ENCODE data around the gene CATSPER3. TPM values are rescaled to one million over a fixed set of nuclear protein-coding genes. Genes with fewer than 3 reads are reported as not detected.

Gene CATSPER3
- total and polyA plus RNA-seq, 2 of the 13 experiments (the other 11 are each of a cell fraction or from before 2014, with no cell fraction given) = 0.33 to 0.37 TPM

- TF ChIP-seq, protein P1, sequence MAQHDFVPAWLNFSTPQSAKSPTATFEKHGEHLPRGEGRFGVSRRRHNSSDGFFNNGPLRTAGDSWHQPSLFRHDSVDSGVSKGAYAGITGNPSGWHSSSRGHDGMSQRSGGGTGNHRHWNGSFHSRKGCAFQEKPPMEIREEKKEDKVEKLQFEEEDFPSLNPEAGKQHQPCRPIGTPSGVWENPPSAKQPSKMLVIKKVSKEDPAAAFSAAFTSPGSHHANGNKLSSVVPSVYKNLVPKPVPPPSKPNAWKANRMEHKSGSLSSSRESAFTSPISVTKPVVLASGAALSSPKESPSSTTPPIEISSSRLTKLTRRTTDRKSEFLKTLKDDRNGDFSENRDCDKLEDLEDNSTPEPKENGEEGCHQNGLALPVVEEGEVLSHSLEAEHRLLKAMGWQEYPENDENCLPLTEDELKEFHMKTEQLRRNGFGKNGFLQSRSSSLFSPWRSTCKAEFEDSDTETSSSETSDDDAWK (CRISPR knock-in tag; IDR thresholded peaks at IDR 0.05) = no peak
- TF ChIP-seq, protein P2, sequence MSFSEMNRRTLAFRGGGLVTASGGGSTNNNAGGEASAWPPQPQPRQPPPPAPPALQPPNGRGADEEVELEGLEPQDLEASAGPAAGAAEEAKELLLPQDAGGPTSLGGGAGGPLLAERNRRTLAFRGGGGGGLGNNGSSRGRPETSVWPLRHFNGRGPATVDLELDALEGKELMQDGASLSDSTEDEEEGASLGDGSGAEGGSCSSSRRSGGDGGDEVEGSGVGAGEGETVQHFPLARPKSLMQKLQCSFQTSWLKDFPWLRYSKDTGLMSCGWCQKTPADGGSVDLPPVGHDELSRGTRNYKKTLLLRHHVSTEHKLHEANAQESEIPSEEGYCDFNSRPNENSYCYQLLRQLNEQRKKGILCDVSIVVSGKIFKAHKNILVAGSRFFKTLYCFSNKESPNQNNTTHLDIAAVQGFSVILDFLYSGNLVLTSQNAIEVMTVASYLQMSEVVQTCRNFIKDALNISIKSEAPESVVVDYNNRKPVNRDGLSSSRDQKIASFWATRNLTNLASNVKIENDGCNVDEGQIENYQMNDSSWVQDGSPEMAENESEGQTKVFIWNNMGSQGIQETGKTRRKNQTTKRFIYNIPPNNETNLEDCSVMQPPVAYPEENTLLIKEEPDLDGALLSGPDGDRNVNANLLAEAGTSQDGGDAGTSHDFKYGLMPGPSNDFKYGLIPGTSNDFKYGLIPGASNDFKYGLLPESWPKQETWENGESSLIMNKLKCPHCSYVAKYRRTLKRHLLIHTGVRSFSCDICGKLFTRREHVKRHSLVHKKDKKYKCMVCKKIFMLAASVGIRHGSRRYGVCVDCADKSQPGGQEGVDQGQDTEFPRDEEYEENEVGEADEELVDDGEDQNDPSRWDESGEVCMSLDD (CRISPR knock-in tag; IDR thresholded peaks at IDR 0.05; ENCODE audit: borderline replicate concordance) = no peak; the same call in 1 of the 2 replicates
- TF ChIP-seq, protein P3, sequence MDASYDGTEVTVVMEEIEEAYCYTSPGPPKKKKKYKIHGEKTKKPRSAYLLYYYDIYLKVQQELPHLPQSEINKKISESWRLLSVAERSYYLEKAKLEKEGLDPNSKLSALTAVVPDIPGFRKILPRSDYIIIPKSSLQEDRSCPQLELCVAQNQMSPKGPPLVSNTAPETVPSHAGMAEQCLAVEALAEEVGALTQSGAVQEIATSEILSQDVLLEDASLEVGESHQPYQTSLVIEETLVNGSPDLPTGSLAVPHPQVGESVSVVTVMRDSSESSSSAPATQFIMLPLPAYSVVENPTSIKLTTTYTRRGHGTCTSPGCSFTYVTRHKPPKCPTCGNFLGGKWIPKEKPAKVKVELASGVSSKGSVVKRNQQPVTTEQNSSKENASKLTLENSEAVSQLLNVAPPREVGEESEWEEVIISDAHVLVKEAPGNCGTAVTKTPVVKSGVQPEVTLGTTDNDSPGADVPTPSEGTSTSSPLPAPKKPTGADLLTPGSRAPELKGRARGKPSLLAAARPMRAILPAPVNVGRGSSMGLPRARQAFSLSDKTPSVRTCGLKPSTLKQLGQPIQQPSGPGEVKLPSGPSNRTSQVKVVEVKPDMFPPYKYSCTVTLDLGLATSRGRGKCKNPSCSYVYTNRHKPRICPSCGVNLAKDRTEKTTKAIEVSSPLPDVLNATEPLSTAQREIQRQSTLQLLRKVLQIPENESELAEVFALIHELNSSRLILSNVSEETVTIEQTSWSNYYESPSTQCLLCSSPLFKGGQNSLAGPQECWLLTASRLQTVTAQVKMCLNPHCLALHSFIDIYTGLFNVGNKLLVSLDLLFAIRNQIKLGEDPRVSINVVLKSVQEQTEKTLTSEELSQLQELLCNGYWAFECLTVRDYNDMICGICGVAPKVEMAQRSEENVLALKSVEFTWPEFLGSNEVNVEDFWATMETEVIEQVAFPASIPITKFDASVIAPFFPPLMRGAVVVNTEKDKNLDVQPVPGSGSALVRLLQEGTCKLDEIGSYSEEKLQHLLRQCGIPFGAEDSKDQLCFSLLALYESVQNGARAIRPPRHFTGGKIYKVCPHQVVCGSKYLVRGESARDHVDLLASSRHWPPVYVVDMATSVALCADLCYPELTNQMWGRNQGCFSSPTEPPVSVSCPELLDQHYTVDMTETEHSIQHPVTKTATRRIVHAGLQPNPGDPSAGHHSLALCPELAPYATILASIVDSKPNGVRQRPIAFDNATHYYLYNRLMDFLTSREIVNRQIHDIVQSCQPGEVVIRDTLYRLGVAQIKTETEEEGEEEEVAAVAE (CRISPR knock-in tag; IDR thresholded peaks at IDR 0.05; ENCODE audit: borderline replicate concordance) = no peak
- TF ChIP-seq MYC (CRISPR knock-in tag; IDR thresholded peaks at IDR 0.05; ENCODE audit: borderline replicate concordance) (peak; percentile 63; the same call in 1 of the 2 replicates), ZNF317 (CRISPR knock-in tag; IDR thresholded peaks at IDR 0.05) (no peak), JDP2 (CRISPR knock-in tag; IDR thresholded peaks at IDR 0.05; ENCODE audit: borderline replicate concordance) (no peak), HDAC2 (CRISPR knock-in tag; IDR thresholded peaks at IDR 0.05) (0 out of 2 replicates have a peak, but pooled peaks have one; percentile 8), ZHX2 (IDR thresholded peaks at IDR 0.05; ENCODE audit: low read depth) (no peak), ZHX2 (CRISPR knock-in tag; IDR thresholded peaks at IDR 0.05; ENCODE audit: borderline replicate concordance) (no peak; the same call in 1 of the 2 replicates), CEBPB (IDR thresholded peaks at IDR 0.05; ENCODE audit: borderline replicate concordance, low read depth, low read length) (peak; percentile 36; the same call in 1 of the 2 replicates), HOXA5 (CRISPR knock-in tag; IDR thresholded peaks at IDR 0.05) (no peak), KAT8 (CRISPR knock-in tag; IDR thresholded peaks at IDR 0.05) (no peak), GPN1 (CRISPR knock-in tag; IDR thresholded peaks at IDR 0.05; ENCODE audit: borderline replicate concordance) (no peak), BORCS8-MEF2B (CRISPR knock-in tag; IDR thresholded peaks at IDR 0.05) (no peak)
Measured at GRCh38 chr5:135032999-135033861, 65.5 kb downstream of the CATSPER3 start (continued).
